Inferior parietal cortex (tissue), 1 donor: ENCODE measurements around the gene FAM120A.

Experiments used
- DNase-seq: peaks from one replicate; pipeline ENCODE4 v3.0.0-alpha.2; 2016; ENCODE audit errors: extremely low spot score

FAM120A gene

GRCh38 chr9:93446073-93446472, 5.4 kb upstream of the FAM120A start:
- DNase-seq, result no peak

- DNase-seq, result no peak
Observed at GRCh38 chr9:93447655-93448054, 3.8 kb upstream of the FAM120A start.

- DNase-seq, result no peak
Observed at GRCh38 chr9:93451849-93452709, 594 bp downstream of the FAM120A start.

GRCh38 chr9:93452710-93453046, 1.2 kb downstream of the FAM120A start:
- DNase-seq, result no peak

- DNase-seq, result peak; percentile 97
Observed at GRCh38 chr9:93453047-93453914, 1.8 kb downstream of the FAM120A start, which contains the start of gene FAM120AOS. FAM120AOS (minus strand) TSS chr9:93453581; CDS start chr9:93452709, 872 bp downstream.

GRCh38 chr9:93456022-93456421, 4.5 kb downstream of the FAM120A start:
- no peak for DNase-seq

GRCh38 chr9:93456504-93456903, 5.0 kb downstream of the FAM120A start:
- no peak for DNase-seq

GRCh38 chr9:93457006-93457405, 5.5 kb downstream of the FAM120A start:
- no peak for DNase-seq

- DNase-seq, result no peak
Observed at GRCh38 chr9:93458712-93459111, 7.2 kb downstream of the FAM120A start.

GRCh38 chr9:93459432-93459847, 8.0 kb downstream of the FAM120A start:
- DNase-seq, result no peak

GRCh38 chr9:93460689-93461413, 9.4 kb downstream of the FAM120A start:
- DNase-seq, result no peak

- DNase-seq, result no peak
Observed at GRCh38 chr9:93461414-93461743, 9.9 kb downstream of the FAM120A start.

- no peak for DNase-seq
Observed at GRCh38 chr9:93461821-93462220, 10.3 kb downstream of the FAM120A start.

- DNase-seq, result no peak
Observed at GRCh38 chr9:93463638-93464248, 12.3 kb downstream of the FAM120A start.

- no peak for DNase-seq
Observed at GRCh38 chr9:93464395-93464794, 12.9 kb downstream of the FAM120A start.

GRCh38 chr9:93464876-93465275, 13.4 kb downstream of the FAM120A start:
- no peak for DNase-seq

GRCh38 chr9:93465855-93466254, 14.4 kb downstream of the FAM120A start:
- no peak for DNase-seq

GRCh38 chr9:93466416-93467061, 15.1 kb downstream of the FAM120A start:
- DNase-seq, result no peak

GRCh38 chr9:93467062-93467416, 15.6 kb downstream of the FAM120A start:
- no peak for DNase-seq

GRCh38 chr9:93467462-93467861, 16.0 kb downstream of the FAM120A start:
- DNase-seq, result no peak

- no peak for DNase-seq
Observed at GRCh38 chr9:93468763-93469456, 17.4 kb downstream of the FAM120A start.
